ENCODE results near the gene RELA. TPM values are rescaled to one million over a fixed set of nuclear protein-coding genes. Genes with fewer than 3 reads are reported as not detected.
A peak's percentile ranks its signal among the peaks of the same experiment; 100 is the strongest.

Gene RELA
- total RNA-seq, 1 experiment from 2014 or later: 99.3 TPM

- no peak for DNase-seq (ENCODE audit: low spot score)
- ChIA-PET CTCF (interaction anchor here (0.5 kb wide), 1 partner anchor 115 kb away, joined by 10 read pairs; no protein-coding TSS in a partner anchor), POLR2A (ENCODE audit: low non-redundant PET) (no interaction called here)
- Histone ChIP-seq H3K9me3 (ENCODE audit: low read depth, low read length, poor library complexity, severe bottlenecking) (no peaks in the 10 kb centered on the region), H3K27me3 (replicated peaks; ENCODE audit: insufficient read depth, low read depth, low read length, poor library complexity) (no peaks in the 10 kb centered on the region), H3K4me1 (ENCODE audit: insufficient read depth, low read length, poor library complexity, severe bottlenecking) (peaks cover 11% of the 10 kb centered on the region), H3K36me3 (ENCODE audit: insufficient read depth, low read length, poor library complexity, severe bottlenecking) (peaks cover 55% of the 10 kb centered on the region), H3K4me3 (ENCODE audit: low read depth, low read length, poor library complexity, severe bottlenecking) (no peak overlapping the region), H3K27ac (ENCODE audit: low read depth, low read length, poor library complexity, severe bottlenecking) (no peak overlapping the region)
- intact Hi-C loops (cut with micrococcal nuclease; ENCODE audit: unreplicated experiment): no loop called here
- BruUV-seq (replicated peaks): no TSS peak
- TF ChIP-seq, protein P1, sequence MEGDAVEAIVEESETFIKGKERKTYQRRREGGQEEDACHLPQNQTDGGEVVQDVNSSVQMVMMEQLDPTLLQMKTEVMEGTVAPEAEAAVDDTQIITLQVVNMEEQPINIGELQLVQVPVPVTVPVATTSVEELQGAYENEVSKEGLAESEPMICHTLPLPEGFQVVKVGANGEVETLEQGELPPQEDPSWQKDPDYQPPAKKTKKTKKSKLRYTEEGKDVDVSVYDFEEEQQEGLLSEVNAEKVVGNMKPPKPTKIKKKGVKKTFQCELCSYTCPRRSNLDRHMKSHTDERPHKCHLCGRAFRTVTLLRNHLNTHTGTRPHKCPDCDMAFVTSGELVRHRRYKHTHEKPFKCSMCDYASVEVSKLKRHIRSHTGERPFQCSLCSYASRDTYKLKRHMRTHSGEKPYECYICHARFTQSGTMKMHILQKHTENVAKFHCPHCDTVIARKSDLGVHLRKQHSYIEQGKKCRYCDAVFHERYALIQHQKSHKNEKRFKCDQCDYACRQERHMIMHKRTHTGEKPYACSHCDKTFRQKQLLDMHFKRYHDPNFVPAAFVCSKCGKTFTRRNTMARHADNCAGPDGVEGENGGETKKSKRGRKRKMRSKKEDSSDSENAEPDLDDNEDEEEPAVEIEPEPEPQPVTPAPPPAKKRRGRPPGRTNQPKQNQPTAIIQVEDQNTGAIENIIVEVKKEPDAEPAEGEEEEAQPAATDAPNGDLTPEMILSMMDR (conservative IDR thresholded peaks at IDR 0.05; ENCODE audit: low read depth, low read length): no peak
- TF ChIP-seq EZH2 (IDR thresholded peaks at IDR 0.05; ENCODE audit: borderline replicate concordance, low read depth, low read length, poor library complexity, severe bottlenecking): no peak
Measured at GRCh38 chr11:65654375-65655349, 8.1 kb downstream of the RELA start.

GRCh38 chr11:65653229-65654225 is 9.2 kb downstream of the RELA start:
- intact Hi-C loops (cut with micrococcal nuclease; ENCODE audit: unreplicated experiment): no loop called here
- TSS peak; percentile 62 for BruUV-seq (replicated peaks)
- ChIA-PET POLR2A (ENCODE audit: low non-redundant PET) (interaction anchor here (0.8 kb wide), 2 partner anchors 9 to 98 kb away, joined by 3 to 11 read pairs; no protein-coding TSS in a partner anchor), CTCF (interaction anchor here (0.5 kb wide), 1 partner anchor 116 kb away, joined by 10 read pairs; no protein-coding TSS in a partner anchor)
- Histone ChIP-seq H3K4me3 (ENCODE audit: low read depth, low read length, poor library complexity, severe bottlenecking) (peak overlapping the region; percentile 50), H3K4me1 (ENCODE audit: insufficient read depth, low read length, poor library complexity, severe bottlenecking) (peaks cover 11% of the 10 kb centered on the region), H3K9me3 (ENCODE audit: low read depth, low read length, poor library complexity, severe bottlenecking) (no peaks in the 10 kb centered on the region), H3K27ac (ENCODE audit: low read depth, low read length, poor library complexity, severe bottlenecking) (peak overlapping the region; percentile 91), H3K27me3 (replicated peaks; ENCODE audit: insufficient read depth, low read depth, low read length, poor library complexity) (no peaks in the 10 kb centered on the region), H3K36me3 (ENCODE audit: insufficient read depth, low read length, poor library complexity, severe bottlenecking) (peaks cover 44% of the 10 kb centered on the region)
- no peak for TF ChIP-seq EZH2 (IDR thresholded peaks at IDR 0.05; ENCODE audit: borderline replicate concordance, low read depth, low read length, poor library complexity, severe bottlenecking)
- TF ChIP-seq, protein P1 (conservative IDR thresholded peaks at IDR 0.05; ENCODE audit: low read depth, low read length): no peak
- no peak for DNase-seq (ENCODE audit: low spot score)
